Esophagus (tissue), 2 donors: ENCODE results near the gene ATP5MG. TPM values are rescaled to one million over a fixed set of nuclear protein-coding genes. Genes with fewer than 3 reads are reported as not detected.
A peak's percentile ranks its signal among the peaks of the same experiment; 100 is the strongest.

Experiments used
- H3K27ac ChIP-seq, 2 donors: one replicate each; pipeline ENCODE4 v1.5.1; 2013; ENCODE audit warnings: low read depth in 2 of 2, mild to moderate bottlenecking in 2 of 2, inconsistent platforms in 1 of 2, low read length in 1 of 2, moderate library complexity in 1 of 2
- H3K27me3 ChIP-seq, 2 donors: one replicate each; pipeline ENCODE4 v1.6.1; 2013; ENCODE audit warnings: low read length in 2 of 2, control low read depth in 1 of 2, mild to moderate bottlenecking in 1 of 2; ENCODE audit not compliant: insufficient read depth in 2 of 2, control insufficient read depth in 1 of 2
- H3K36me3 ChIP-seq, 2 donors: one replicate each; pipeline ENCODE4 v1.6.1; 2013; ENCODE audit warnings: low read length in 1 of 2; ENCODE audit not compliant: control insufficient read depth in 2 of 2, insufficient read depth in 2 of 2
- H3K4me1 ChIP-seq, 2 donors: one replicate each; pipeline ENCODE4 v1.6.1; 2013; ENCODE audit warnings: low read length in 1 of 2; ENCODE audit not compliant: control insufficient read depth in 2 of 2, insufficient read depth in 2 of 2
- H3K4me3 ChIP-seq, 2 donors: one replicate each; pipeline ENCODE4 v1.5.1; 2013; ENCODE audit warnings: low read length in 2 of 2, mild to moderate bottlenecking in 2 of 2, low read depth in 1 of 2, moderate library complexity in 1 of 2
- H3K9me3 ChIP-seq, 2 donors: one replicate each; pipeline ENCODE4 v1.6.1; 2013; ENCODE audit warnings: mild to moderate bottlenecking in 2 of 2, low read depth in 1 of 2, low read length in 1 of 2, moderate library complexity in 1 of 2; ENCODE audit not compliant: control insufficient read depth in 2 of 2, insufficient read depth in 1 of 2
- WGBS, 2 donors: extraction: QIAGEN DNeasy Blood & Tissue Kit; methylation state at CpG; one replicate each; pipeline ENCODE4 v1.1.7; 2013; 5-methylcytosine and 5-hydroxymethylcytosine counted together
- polyA plus RNA-seq, 2 donors: library from polyadenylated mRNA; stranded (reverse); fragments of 200-250 nt; gene quantifications; one replicate each; pipeline ENCODE4 v1.2.3, GENCODE V29; 2013
- donor health status: healthy with polysubstance abuse.
- donor health status: Bipolar disorder and iron deficiency.

ATP5MG gene, protein sequence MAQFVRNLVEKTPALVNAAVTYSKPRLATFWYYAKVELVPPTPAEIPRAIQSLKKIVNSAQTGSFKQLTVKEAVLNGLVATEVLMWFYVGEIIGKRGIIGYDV
- polyA plus RNA-seq = 100 to 1,000 TPM; 152 to 237 TPM

DNA sequence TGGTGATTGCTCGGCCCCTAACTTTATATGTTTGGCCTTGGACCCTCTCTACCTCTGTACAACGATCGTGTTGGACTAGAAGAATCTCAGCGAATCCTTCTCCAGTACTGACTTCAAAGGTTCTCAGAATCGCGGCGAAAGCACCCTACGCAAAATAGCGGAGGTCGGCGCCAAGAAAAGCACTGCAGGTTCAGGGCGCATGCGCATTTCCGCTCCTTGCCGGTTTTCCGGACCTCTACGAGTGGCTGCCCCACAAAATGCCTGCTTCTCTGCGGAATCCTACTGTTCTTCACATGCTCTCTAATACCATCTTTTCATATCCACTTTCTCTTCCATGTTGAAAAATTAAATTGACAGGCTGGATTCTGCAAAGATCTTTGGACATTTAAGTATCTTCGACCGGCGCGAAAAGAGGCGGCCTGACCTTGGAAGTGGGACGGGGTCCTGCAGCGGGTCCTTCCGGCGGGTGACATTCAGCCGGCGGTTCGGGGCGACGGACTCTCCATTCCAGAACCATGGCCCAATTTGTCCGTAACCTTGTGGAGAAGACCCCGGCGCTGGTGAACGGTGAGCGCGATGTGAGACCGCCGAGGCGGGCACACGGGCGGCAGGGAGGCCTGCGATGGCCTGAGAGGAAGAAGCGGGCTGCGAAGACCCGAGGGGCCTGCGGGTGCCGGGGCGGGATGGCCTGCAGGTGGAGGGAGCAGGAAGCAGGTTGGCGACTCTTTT lies at the start of gene ATP5MG:
TSS of gene ATP5MG (plus strand) at position 456 of the 729 bp plus-strand sequence. CDS start at position 516, 60 bp downstream.
- Histone ChIP-seq H3K4me3 (peak within 1 kb of the TSS; percentile 97 to 98), H3K27ac (peak within 1 kb of the TSS; percentile 83 to 87), H3K27me3 (no peaks in the 10 kb centered on the region), H3K36me3 (peaks cover 0 to 3% of the 10 kb centered on the region in 2 donors), H3K4me1 (peaks cover 0 to 3% of the 10 kb centered on the region in 2 donors), H3K9me3 (no peaks in the 10 kb centered on the region)
- 0% methylated on average over 51 of the region's 51 CpGs for WGBS, 2 donors

DNA sequence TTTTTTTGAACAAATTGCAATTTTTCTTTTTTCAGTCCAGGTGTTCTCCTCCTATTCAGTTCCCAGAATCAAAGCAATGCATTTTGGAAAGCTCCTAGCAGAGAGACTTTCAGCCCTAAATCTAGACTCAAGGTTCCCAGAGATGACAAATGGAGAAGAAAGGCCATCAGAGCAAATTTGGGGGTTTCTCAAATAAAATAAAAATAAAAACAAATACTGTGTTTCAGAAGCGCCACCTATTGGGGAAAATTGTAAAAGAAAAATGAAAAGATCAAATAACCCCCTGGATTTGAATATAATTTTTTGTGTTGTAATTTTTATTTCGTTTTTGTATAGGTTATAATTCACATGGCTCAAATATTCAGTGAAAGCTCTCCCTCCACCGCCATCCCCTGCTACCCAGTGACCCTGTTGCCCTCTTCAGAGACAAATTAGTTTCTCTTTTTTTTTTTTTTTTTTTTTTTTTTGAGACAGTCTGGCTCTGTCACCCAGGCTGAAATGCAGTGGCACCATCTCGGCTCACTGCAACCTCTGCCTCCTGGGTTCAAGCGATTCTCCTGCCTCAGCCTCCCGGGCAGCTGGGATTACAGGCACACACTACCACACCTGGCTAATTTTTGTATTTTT lies 48.2 kb upstream of the ATP5MG start:
- Histone ChIP-seq H3K27ac (no peak overlapping the region), H3K27me3 (no peaks in the 10 kb centered on the region), H3K36me3 (no peaks in the 10 kb centered on the region), H3K4me1 (no peaks in the 10 kb centered on the region), H3K4me3 (no peak overlapping the region), H3K9me3 (no peaks in the 10 kb centered on the region)
- WGBS, 2 donors = 10 to 14% methylated on average over 6 of the region's 6 CpGs

DNA sequence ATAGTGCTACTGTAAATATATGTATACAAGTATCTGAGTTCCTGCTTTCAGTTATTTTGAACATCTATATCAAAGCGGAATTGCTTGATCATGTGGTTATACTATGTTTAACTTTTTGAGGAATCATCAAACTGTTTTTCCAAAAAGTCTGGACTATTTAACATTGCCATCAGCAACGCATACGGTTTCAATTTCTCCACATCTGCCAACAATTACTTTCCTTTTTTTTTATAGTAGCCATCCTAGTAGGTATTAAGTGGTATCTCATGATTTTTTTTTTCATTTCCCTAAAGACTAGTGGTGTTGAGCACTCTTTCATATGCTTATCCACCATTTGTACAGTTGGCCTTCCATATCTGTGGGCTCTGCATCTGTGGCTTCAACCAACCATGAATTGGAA lies 43.3 kb upstream of the ATP5MG start:
- Histone ChIP-seq H3K36me3 (no peaks in the 10 kb centered on the region), H3K9me3 (no peaks in the 10 kb centered on the region), H3K4me1 (peaks cover 0 to 2% of the 10 kb centered on the region in 2 donors), H3K4me3 (no peak overlapping the region), H3K27me3 (no peaks in the 10 kb centered on the region), H3K27ac (no peak overlapping the region)
- WGBS, 2 donors = 51 to 56% methylated on average over 3 of the region's 3 CpGs

DNA sequence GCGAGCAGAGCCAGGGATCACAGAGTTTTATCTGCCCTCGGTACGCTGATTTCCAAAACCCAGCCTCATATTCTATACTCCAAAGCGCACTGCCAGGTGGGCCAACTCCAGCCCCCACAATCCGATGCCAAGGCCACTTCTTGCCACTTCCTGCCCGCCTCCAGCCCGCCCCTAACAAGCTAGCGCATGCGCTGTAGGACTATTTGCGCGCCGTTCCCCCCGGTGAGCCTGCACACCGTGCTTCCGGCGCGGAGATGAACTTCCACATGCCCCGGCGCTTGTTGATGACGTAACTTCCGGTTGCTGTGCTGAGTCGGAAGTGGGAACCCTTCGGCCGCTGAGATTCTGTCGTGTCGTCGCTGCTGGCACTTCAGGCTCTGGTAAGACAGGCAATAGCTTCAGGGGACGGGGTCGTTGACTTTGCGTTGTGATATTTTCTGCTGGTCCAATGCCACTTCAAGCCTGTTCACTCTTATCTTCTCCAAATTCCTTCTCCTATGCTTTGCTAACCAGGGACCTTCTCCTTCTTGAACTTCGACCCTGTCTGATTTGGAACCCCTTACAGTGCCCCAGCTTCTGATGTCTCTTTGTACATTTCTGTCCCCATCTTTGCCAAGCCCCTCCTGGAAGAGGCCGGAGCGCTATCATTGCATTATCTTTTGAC lies 42.0 kb upstream of the ATP5MG start, which contains the start of gene UBE4A:
TSS of gene UBE4A (plus strand) at position 306 of the 664 bp plus-strand sequence. CDS start 5,481 bp downstream, outside the sequence.
- H3K4me3 ChIP-seq = peak within 1 kb of the TSS; percentile 60 to 99
- 3% methylated on average over 33 of the region's 33 CpGs for WGBS, 2 donors

DNA sequence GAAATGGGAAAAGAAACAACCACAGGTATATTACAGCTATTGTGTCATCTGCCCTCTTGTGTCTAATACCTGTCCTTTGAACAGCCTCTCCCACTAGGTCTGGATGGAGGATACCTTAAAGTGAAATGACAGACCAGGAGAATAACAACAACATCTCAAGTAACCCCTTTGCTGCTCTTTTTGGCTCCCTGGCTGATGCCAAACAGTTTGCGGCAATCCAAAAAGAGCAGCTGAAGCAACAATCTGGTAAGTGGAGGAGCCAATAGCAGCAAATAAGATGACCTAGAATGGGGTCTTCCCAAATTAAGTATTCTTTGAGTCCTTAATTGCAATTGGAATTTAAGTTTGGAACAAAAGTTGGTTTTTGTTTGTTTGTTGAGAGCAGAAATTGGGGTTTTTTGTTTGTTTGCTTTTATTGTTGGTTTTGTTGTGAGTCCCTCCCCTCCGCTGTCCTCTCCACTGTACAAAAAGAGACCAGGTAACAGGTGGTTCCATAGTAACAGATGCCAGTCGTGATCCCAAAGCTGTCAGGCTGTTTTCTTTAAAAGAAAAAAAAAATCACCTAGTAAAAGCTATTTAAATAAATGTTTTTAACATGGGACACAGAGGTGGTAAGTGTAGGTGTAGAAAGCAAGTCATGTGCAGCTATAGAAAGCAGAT lies 36.3 kb upstream of the ATP5MG start:
- Histone ChIP-seq H3K36me3 (peaks cover 2 to 3% of the 10 kb centered on the region in 2 donors), H3K9me3 (no peaks in the 10 kb centered on the region), H3K27ac (no peak overlapping the region), H3K4me1 (peaks cover 0 to 2% of the 10 kb centered on the region in 2 donors), H3K27me3 (no peaks in the 10 kb centered on the region), H3K4me3 (no peak overlapping the region)
- WGBS, 2 donors = 87 to 96% methylated on average over 3 of the region's 3 CpGs

More for the DNA sequence above, 42.0 kb upstream of the ATP5MG start, which contains the start of gene UBE4A:
- peaks cover 0 to 2% of the 10 kb centered on the region in 2 donors for H3K4me1 ChIP-seq
- peak within 1 kb of the TSS; percentile 40 to 76 for H3K27ac ChIP-seq
- no peaks in the 10 kb centered on the region for H3K9me3 ChIP-seq
- H3K27me3 ChIP-seq = no peaks in the 10 kb centered on the region
- H3K36me3 ChIP-seq = no peaks in the 10 kb centered on the region

DNA sequence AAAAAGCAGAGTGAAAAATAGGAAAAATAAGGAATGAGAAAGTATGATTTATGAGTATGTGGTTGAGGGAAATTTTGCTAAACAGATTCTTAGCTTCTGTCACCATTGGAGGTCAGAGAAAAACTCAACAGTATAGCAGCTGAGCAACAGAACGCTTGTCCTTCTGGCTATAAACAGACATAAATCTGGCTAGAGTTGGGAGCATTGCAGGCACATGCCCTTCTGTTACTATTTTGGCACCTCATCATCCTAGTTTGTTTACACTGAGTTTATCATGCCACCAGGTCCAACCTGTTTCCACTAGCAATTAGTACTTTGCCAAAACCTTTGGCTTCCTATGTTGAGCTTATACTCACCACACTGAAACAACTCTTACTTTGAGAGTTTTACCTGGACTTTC lies 35.1 kb upstream of the ATP5MG start:
- peak overlapping the region in 1 of 2 donors; percentile 44 for H3K27ac ChIP-seq
- H3K27me3 ChIP-seq = no peaks in the 10 kb centered on the region
- no peaks in the 10 kb centered on the region for H3K4me1 ChIP-seq
- H3K9me3 ChIP-seq = no peaks in the 10 kb centered on the region
- WGBS, 2 donors = 45 to 52% methylated on average over 1 of the region's 1 CpG
- H3K4me3 ChIP-seq = no peak overlapping the region
- H3K36me3 ChIP-seq = peaks cover 7 to 8% of the 10 kb centered on the region in 2 donors

DNA sequence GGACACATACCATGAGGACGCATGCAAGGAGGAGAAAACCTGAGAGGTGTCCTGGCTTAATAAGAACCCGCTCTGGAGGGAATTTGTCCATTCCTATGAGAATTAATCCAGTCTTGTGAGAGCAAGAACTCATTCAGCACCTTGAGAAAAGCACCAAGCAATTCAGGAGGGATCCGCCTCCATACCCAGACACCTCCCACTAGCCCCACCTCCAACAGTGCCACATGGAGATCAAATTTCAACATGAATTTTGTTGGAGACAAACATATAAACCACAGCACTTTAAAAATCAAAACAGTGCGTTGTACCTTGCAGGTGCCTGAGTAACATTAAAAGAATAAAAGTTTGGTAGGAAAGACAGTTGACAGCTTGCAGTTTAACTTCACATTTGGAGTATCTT lies 30.6 kb upstream of the ATP5MG start:
- Histone ChIP-seq H3K4me3 (no peak overlapping the region), H3K36me3 (peaks cover 13 to 18% of the 10 kb centered on the region in 2 donors)

DNA sequence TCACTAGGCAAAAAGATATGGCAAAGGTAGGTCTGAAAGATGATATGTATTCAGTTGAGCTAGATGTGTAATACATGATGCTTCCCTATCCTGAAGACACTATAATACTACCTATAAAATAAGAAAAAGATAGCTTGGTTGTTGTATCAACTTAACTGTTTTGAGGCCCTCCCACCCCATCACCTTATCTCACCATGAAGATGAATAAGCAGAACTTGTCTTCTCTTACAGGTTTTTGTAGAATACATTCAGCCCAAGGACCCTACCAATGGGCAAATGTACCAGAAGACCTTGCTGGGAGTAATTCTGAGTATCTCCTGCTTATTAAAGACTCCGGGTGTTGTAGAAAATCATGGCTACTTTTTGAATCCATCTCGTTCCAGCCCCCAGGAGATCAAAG lies 28.1 kb upstream of the ATP5MG start:
- Histone ChIP-seq H3K27me3 (no peaks in the 10 kb centered on the region), H3K9me3 (no peaks in the 10 kb centered on the region), H3K4me3 (no peak overlapping the region), H3K4me1 (no peaks in the 10 kb centered on the region), H3K27ac (no peak overlapping the region), H3K36me3 (peaks cover 16 to 21% of the 10 kb centered on the region in 2 donors)
- 85 to 97% methylated on average over 2 of the region's 2 CpGs for WGBS, 2 donors

More for the DNA sequence above, 30.6 kb upstream of the ATP5MG start:
- 93 to 94% methylated on average over 4 of the region's 4 CpGs for WGBS, 2 donors
- Histone ChIP-seq H3K9me3 (no peaks in the 10 kb centered on the region), H3K4me1 (no peaks in the 10 kb centered on the region), H3K27ac (no peak overlapping the region), H3K27me3 (no peaks in the 10 kb centered on the region)

DNA sequence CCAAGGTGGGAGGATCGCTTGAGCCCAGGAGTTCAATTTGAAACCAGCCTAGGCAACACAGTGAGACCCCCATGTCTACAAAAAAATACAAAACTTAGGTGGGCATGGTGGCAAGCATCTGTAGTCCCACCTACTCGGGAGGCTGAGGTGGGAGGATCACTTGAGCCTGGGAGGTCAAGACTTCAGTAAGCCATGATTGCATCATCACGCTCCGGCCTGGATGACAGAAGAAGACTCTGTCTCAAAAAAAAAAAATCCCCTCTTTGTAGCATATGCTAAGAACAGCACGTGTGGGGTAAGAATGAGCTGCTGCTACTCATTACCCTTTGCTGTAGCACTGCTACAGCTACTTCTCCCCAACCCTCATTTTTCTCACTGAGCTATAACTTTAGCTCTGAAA lies 27.5 kb upstream of the ATP5MG start:
- Histone ChIP-seq H3K9me3 (no peaks in the 10 kb centered on the region), H3K27me3 (no peaks in the 10 kb centered on the region), H3K4me1 (no peaks in the 10 kb centered on the region), H3K4me3 (no peak overlapping the region), H3K27ac (no peak overlapping the region), H3K36me3 (peaks cover 13 to 21% of the 10 kb centered on the region in 2 donors)
- 90 to 96% methylated on average over 5 of the region's 5 CpGs for WGBS, 2 donors
